Activated CD4-positive, alpha-beta T cell treated with anti-CD3 and anti-CD28 coated beads for 36 hours (primary cell): ENCODE measurements around the gene NTM. TPM values are rescaled to one million over a fixed set of nuclear protein-coding genes. Genes with fewer than 3 reads are reported as not detected.

Source experiments
- ATAC-seq: fragments of 200-7000 bp; cut with Tn5 transposase; one replicate; pipeline ENCODE4 v1.10.0; 2021; ENCODE audit warnings: mild to moderate bottlenecking, moderate library complexity
- CTCF ChIA-PET: fragments of 350-600 bp; sonication (Branson Sonifier 250); formaldehyde crosslinking; loops from one replicate; lab custom pipeline; 2021; ENCODE audit warnings: antibody characterized with exemption; lab: Charles Lee
- POLR2A ChIA-PET: fragments of 350-600 bp; sonication (Branson Sonifier 250); formaldehyde crosslinking; loops from one replicate; lab custom pipeline; 2021; ENCODE audit warnings: antibody characterized with exemption, inconsistent platforms; lab: Charles Lee
- DNase-seq: peaks from one replicate; pipeline ENCODE4 v3.0.0-alpha.2; 2020
- H3K27ac Mint-ChIP-seq: one replicate; pipeline ENCODE4 v1.8.0; 2021; ENCODE audit warnings: mixed read lengths
- H3K27me3 Mint-ChIP-seq: one replicate; pipeline ENCODE4 v1.8.0; 2021; ENCODE audit warnings: mixed read lengths
- H3K36me3 Mint-ChIP-seq: one replicate; pipeline ENCODE4 v1.8.0; 2021; ENCODE audit warnings: low read depth, mixed read lengths
- H3K4me1 Mint-ChIP-seq: one replicate; pipeline ENCODE4 v1.8.0; 2021; ENCODE audit warnings: mixed read lengths
- H3K4me3 Mint-ChIP-seq: one replicate; pipeline ENCODE4 v1.8.0; 2021; ENCODE audit warnings: mild to moderate bottlenecking, moderate library complexity, mixed read lengths
- H3K9me3 Mint-ChIP-seq: one replicate; pipeline ENCODE4 v1.8.0; 2021; ENCODE audit warnings: low read depth, mixed read lengths
- intact Hi-C, 2 experiments: fragments of 100-400 bp; cut with DNase I in 1 of 2; cut with micrococcal nuclease in 1 of 2; formaldehyde crosslinking; loops; one replicate each; pipeline versions ENCODE4 v1.14.2 to v1.15.1; 2022 to 2024; cut with DNase I, micrococcal nuclease
- total RNA-seq, 2 experiments: library from RNA; stranded (reverse); gene quantifications; one replicate each; pipeline ENCODE4 v1.2.3, GENCODE V29; 2021

The NTM gene
- total RNA-seq, 2 experiments from 2014 or later = not detected

- intact Hi-C loops = no loop called here
- H3K9me3 Mint-ChIP-seq = peaks cover 2% of the 10 kb centered on the region
- CTCF ChIA-PET = no interaction called here
These were observed 54.9 kb downstream of the NTM start for GRCh38 chr11:131425285-131425684.

GRCh38 chr11:131428853-131429252 is 58.4 kb downstream of the NTM start:
- Mint-ChIP-seq H3K9me3 (peaks cover 2% of the 10 kb centered on the region), H3K36me3 (no peaks in the 10 kb centered on the region), H3K27ac (no peak overlapping the region), H3K4me1 (no peaks in the 10 kb centered on the region), H3K27me3 (no peaks in the 10 kb centered on the region), H3K4me3 (no peak overlapping the region)
- ATAC-seq (no peak), DNase-seq (no peak)
- intact Hi-C loops = no loop called here
- POLR2A ChIA-PET = no interaction called here
- CTCF ChIA-PET = no interaction called here

More at GRCh38 chr11:131425285-131425684, 54.9 kb downstream of the NTM start:
- no peak for DNase-seq
- Mint-ChIP-seq H3K27me3 (no peaks in the 10 kb centered on the region), H3K4me1 (no peaks in the 10 kb centered on the region), H3K4me3 (no peak overlapping the region), H3K27ac (no peak overlapping the region), H3K36me3 (no peaks in the 10 kb centered on the region)
- no peak for ATAC-seq
- POLR2A ChIA-PET = no interaction called here

GRCh38 chr11:131430473-131431208 is 60.2 kb downstream of the NTM start:
- Mint-ChIP-seq H3K27ac (no peak overlapping the region), H3K36me3 (no peaks in the 10 kb centered on the region), H3K4me3 (no peak overlapping the region), H3K27me3 (no peaks in the 10 kb centered on the region), H3K4me1 (no peaks in the 10 kb centered on the region), H3K9me3 (peaks cover 2% of the 10 kb centered on the region)
- POLR2A ChIA-PET = no interaction called here
- ATAC-seq = no peak
- intact Hi-C loops = no loop called here
- DNase-seq = no peak
- CTCF ChIA-PET = no interaction called here

- intact Hi-C loops = no loop called here
- ChIA-PET POLR2A (no interaction called here), CTCF (no interaction called here)
- Mint-ChIP-seq H3K27me3 (peaks cover 2% of the 10 kb centered on the region), H3K4me3 (no peak overlapping the region), H3K9me3 (peaks cover 10% of the 10 kb centered on the region), H3K27ac (no peak overlapping the region), H3K36me3 (no peaks in the 10 kb centered on the region), H3K4me1 (no peaks in the 10 kb centered on the region)
- no peak for DNase-seq
- no peak for ATAC-seq
These were observed 70.8 kb downstream of the NTM start for GRCh38 chr11:131441051-131441810.

GRCh38 chr11:131446590-131447275 is 76.3 kb downstream of the NTM start:
- POLR2A ChIA-PET = no interaction called here
- no peak for ATAC-seq

GRCh38 chr11:131447277-131447815 is 76.9 kb downstream of the NTM start:
- Mint-ChIP-seq H3K27me3 (peaks cover 4% of the 10 kb centered on the region), H3K9me3 (no peaks in the 10 kb centered on the region), H3K4me3 (no peak overlapping the region), H3K27ac (no peak overlapping the region), H3K36me3 (no peaks in the 10 kb centered on the region), H3K4me1 (no peaks in the 10 kb centered on the region)
- DNase-seq (no peak), ATAC-seq (no peak)
- intact Hi-C loops = no loop called here
- POLR2A ChIA-PET = no interaction called here
- CTCF ChIA-PET = no interaction called here

More at GRCh38 chr11:131446590-131447275, 76.3 kb downstream of the NTM start:
- Mint-ChIP-seq H3K36me3 (no peaks in the 10 kb centered on the region), H3K9me3 (no peaks in the 10 kb centered on the region), H3K27ac (no peak overlapping the region), H3K27me3 (peaks cover 4% of the 10 kb centered on the region), H3K4me3 (no peak overlapping the region), H3K4me1 (no peaks in the 10 kb centered on the region)
- CTCF ChIA-PET = no interaction called here
- no peak for DNase-seq
- intact Hi-C loops = no loop called here

GRCh38 chr11:131447898-131448297 is 77.5 kb downstream of the NTM start:
- DNase-seq = no peak
- H3K4me3 Mint-ChIP-seq = no peak overlapping the region
- no peaks in the 10 kb centered on the region for H3K36me3 Mint-ChIP-seq
- intact Hi-C loops = no loop called here
- POLR2A ChIA-PET = no interaction called here
- H3K9me3 Mint-ChIP-seq = no peaks in the 10 kb centered on the region
- ATAC-seq = no peak
- CTCF ChIA-PET = no interaction called here
- no peak overlapping the region for H3K27ac Mint-ChIP-seq
- peaks cover 4% of the 10 kb centered on the region for H3K27me3 Mint-ChIP-seq
- H3K4me1 Mint-ChIP-seq = no peaks in the 10 kb centered on the region

- Mint-ChIP-seq H3K4me3 (no peak overlapping the region), H3K9me3 (no peaks in the 10 kb centered on the region), H3K4me1 (no peaks in the 10 kb centered on the region), H3K27ac (no peak overlapping the region), H3K27me3 (peaks cover 4% of the 10 kb centered on the region), H3K36me3 (no peaks in the 10 kb centered on the region)
- ChIA-PET CTCF (no interaction called here), POLR2A (no interaction called here)
- ATAC-seq = no peak
- DNase-seq = no peak
- intact Hi-C loops = no loop called here
These were observed 78.9 kb downstream of the NTM start for GRCh38 chr11:131449036-131450019.

- no peaks in the 10 kb centered on the region for H3K4me1 Mint-ChIP-seq
- intact Hi-C loops = no loop called here
- no peak overlapping the region for H3K4me3 Mint-ChIP-seq
- ATAC-seq = no peak
- POLR2A ChIA-PET = no interaction called here
- no peak for DNase-seq
- CTCF ChIA-PET = no interaction called here
- H3K36me3 Mint-ChIP-seq = no peaks in the 10 kb centered on the region
- H3K27ac Mint-ChIP-seq = no peak overlapping the region
- H3K27me3 Mint-ChIP-seq = peaks cover 4% of the 10 kb centered on the region
- H3K9me3 Mint-ChIP-seq = no peaks in the 10 kb centered on the region
These were observed 84.1 kb downstream of the NTM start for GRCh38 chr11:131454490-131454889.

- Mint-ChIP-seq H3K27ac (no peak overlapping the region), H3K4me3 (no peak overlapping the region), H3K4me1 (no peaks in the 10 kb centered on the region), H3K27me3 (peaks cover 4% of the 10 kb centered on the region), H3K9me3 (no peaks in the 10 kb centered on the region), H3K36me3 (no peaks in the 10 kb centered on the region)
- ChIA-PET CTCF (no interaction called here), POLR2A (no interaction called here)
- ATAC-seq = no peak
- no peak for DNase-seq
- intact Hi-C loops = no loop called here
These were observed 84.6 kb downstream of the NTM start for GRCh38 chr11:131454989-131455388.
